ENCODE measurements around the gene ALDOA.

ALDOA gene

GRCh38 chr16:30088237-30088831 is 22.8 kb downstream of the ALDOA start:
- POLR2A ChIA-PET = interaction anchor here (1.1 to 1.2 kb wide), 2 partner anchors 9 to 23 kb away, joined by 4 to 5 read pairs; partner anchors contain the start of gene ALDOA
- CTCF ChIA-PET = interaction anchor here (6.9 kb wide), 1 partner anchor 10 kb away, joined by 100 read pairs; the partner anchor contains the start of gene PPP4C
- H3K4me3 ChIP-seq (ENCODE audit: low read depth, low read length) = no peak overlapping the region

GRCh38 chr16:30088832-30089624 is 23.5 kb downstream of the ALDOA start:
- TF ChIP-seq CTCF (IDR thresholded peaks at IDR 0.05; ENCODE audit: insufficient read depth, low read length, missing control alignments) = no peak
- ChIA-PET CTCF (interaction anchor here (0.7 to 6.9 kb wide), 5 partner anchors 10 to 534 kb away, joined by 3 to 100 read pairs (median 6); partner anchors contain the start of gene PPP4C), POLR2A (interaction anchor here (1.0 to 1.2 kb wide), 2 partner anchors 24 to 32 kb away, joined by 3 to 4 read pairs; partner anchors contain the start of gene ALDOA)
- no peak for DNase-seq (ENCODE audit: low read depth, low spot score)
- H3K4me3 ChIP-seq (ENCODE audit: low read depth, low read length) = no peak overlapping the region

More at GRCh38 chr16:30088237-30088831, 22.8 kb downstream of the ALDOA start:
- DNase-seq (ENCODE audit: low read depth, low spot score) = no peak
- no peak for TF ChIP-seq CTCF (IDR thresholded peaks at IDR 0.05; ENCODE audit: insufficient read depth, low read length, missing control alignments)

GRCh38 chr16:30090610-30091331 is 25.2 kb downstream of the ALDOA start:
- ChIA-PET CTCF (interaction anchor here (0.7 to 6.9 kb wide), 22 partner anchors 10 to 606 kb away, joined by 3 to 100 read pairs (median 6); partner anchors contain the start of genes ALDOA, PPP4C, TBC1D10B and ZNF771), POLR2A (interaction anchor here (0.9 to 3.3 kb wide), 4 partner anchors 10 to 280 kb away, joined by 3 to 24 read pairs (median 7); partner anchors contain the start of gene ALDOA)
- no peak for TF ChIP-seq CTCF (IDR thresholded peaks at IDR 0.05; ENCODE audit: insufficient read depth, low read length, missing control alignments)
- no peak overlapping the region for H3K4me3 ChIP-seq (ENCODE audit: low read depth, low read length)
- no peak for DNase-seq (ENCODE audit: low read depth, low spot score)

- TF ChIP-seq CTCF (IDR thresholded peaks at IDR 0.05; ENCODE audit: insufficient read depth, low read length, missing control alignments) = peak; percentile 84
- CTCF ChIA-PET = interaction anchor here (0.7 to 6.9 kb wide), 32 partner anchors 8 to 605 kb away, joined by 3 to 100 read pairs (median 5); partner anchors contain the start of genes ALDOA, DCTPP1, INO80E and PPP4C
- peak; percentile 16 for DNase-seq (ENCODE audit: low read depth, low spot score)
- peak within 1 kb of the TSS; percentile 56 for H3K4me3 ChIP-seq (ENCODE audit: low read depth, low read length)
- POLR2A ChIA-PET = interaction anchor here (0.7 to 3.3 kb wide), 6 partner anchors 11 to 279 kb away, joined by 3 to 24 read pairs (median 4); partner anchors contain the start of gene ALDOA
These were observed 26.2 kb downstream of the ALDOA start, which contains the start of gene TBX6 for GRCh38 chr16:30091474-30092372. Gene TBX6 (minus strand): TSS chr16:30091924. CDS start chr16:30091193, 731 bp downstream.

- DNase-seq (ENCODE audit: low read depth, low spot score) = no peak
- H3K4me3 ChIP-seq (ENCODE audit: low read depth, low read length) = peak overlapping the region; percentile 56
- TF ChIP-seq CTCF (IDR thresholded peaks at IDR 0.05; ENCODE audit: insufficient read depth, low read length, missing control alignments) = peak; percentile 75
- CTCF ChIA-PET = interaction anchor here (0.7 to 6.9 kb wide), 23 partner anchors 8 to 537 kb away, joined by 3 to 100 read pairs (median 7); partner anchors contain the start of genes ALDOA, DCTPP1, INO80E and PPP4C
- POLR2A ChIA-PET = interaction anchor here (1.0 to 3.3 kb wide), 3 partner anchors 12 to 26 kb away, joined by 4 to 24 read pairs (median 10); partner anchors contain the start of gene ALDOA
These were observed 26.9 kb downstream of the ALDOA start for GRCh38 chr16:30092373-30093010.

Measured in AG04449 (cell line).